ENCODE results near the gene ATP2A2.

DNA sequence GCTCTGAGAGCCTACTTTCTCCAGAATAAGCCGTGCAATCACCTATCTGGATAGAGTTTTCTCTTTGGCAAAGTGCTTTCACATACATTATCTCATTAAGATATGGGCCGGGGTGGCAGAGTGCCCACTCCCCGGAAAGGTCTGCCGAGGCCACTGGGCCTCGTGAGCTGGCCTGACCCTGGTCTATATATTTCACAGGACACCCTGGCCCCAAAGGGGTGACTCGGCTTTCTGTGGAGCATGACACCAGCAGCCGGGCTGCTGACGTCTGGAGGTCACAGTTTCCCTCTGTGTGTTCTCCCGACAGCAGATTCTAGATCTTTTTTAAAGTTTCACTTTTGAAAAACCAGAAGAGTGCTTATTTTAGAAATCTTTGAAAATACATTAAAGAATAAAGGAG, 27.9 kb upstream of the ATP2A2 start:
- no peak for TF ChIP-seq CTCF (IDR thresholded peaks at IDR 0.05)
- no peak for TF ChIP-seq POLR2A (IDR thresholded peaks at IDR 0.05)

All from body of pancreas (tissue), 4 donors.